Dermis microvascular lymphatic vessel endothelial cell (primary cell): ENCODE results near the gene ACTG2. TPM values are rescaled to one million over a fixed set of nuclear protein-coding genes. Genes with fewer than 3 reads are reported as not detected.

Experiments used
- DNase-seq, 2 donors: peaks; one replicate each; pipeline versions ENCODE4 v3.0.0 to v3.0.0-alpha.2; 2010; ENCODE audit warnings: low read depth in 2 of 2
- total RNA-seq: library from RNA; depleted of rRNA; stranded (reverse); fragments of >200 nt; gene quantifications from 2 replicates; pipeline ENCODE4 v1.2.1, GENCODE V29; 2014

The ACTG2 gene
- total RNA-seq, 1 donor from 2014 or later, result not detected

GRCh38 chr2:73963385-73964120, 70.7 kb downstream of the ACTG2 start:
- no peak for DNase-seq

- DNase-seq, result no peak
These were observed 71.4 kb downstream of the ACTG2 start for GRCh38 chr2:73964223-73964622.

- DNase-seq, result no peak
These were observed 72.2 kb downstream of the ACTG2 start for GRCh38 chr2:73965053-73965452.

- DNase-seq, result no peak
These were observed 75.6 kb downstream of the ACTG2 start for GRCh38 chr2:73968357-73968937.

GRCh38 chr2:73969356-73969755, 76.5 kb downstream of the ACTG2 start:
- DNase-seq, result no peak

Other genes with a start within 250 kb of the ACTG2 start
- 18.2 and 27.9 TPM in 2 replicates for gene TPRKB, start 155.7 kb upstream of the ACTG2 start, total RNA-seq
- gene DUSP11, start 112.9 kb upstream of the ACTG2 start, total RNA-seq, result 20.0 and 21.7 TPM in 2 replicates
- not detected in 2 replicates for gene C2orf78, start 108.8 kb upstream of the ACTG2 start, total RNA-seq
- gene STAMBP, start 64.0 kb upstream of the ACTG2 start, total RNA-seq, result 10.9 and 15.3 TPM in 2 replicates
- gene DGUOK, start 33.9 kb downstream of the ACTG2 start, total RNA-seq, result 47.8 and 51.3 TPM in 2 replicates
- 3.3 and 5.8 TPM in 2 replicates for gene TET3, start 91.9 kb downstream of the ACTG2 start, total RNA-seq